ENCODE data around the gene TREH. TPM values are rescaled to one million over a fixed set of nuclear protein-coding genes. Genes with fewer than 3 reads are reported as not detected.

The TREH gene
- total and polyA plus RNA-seq, 2 of the 8 experiments (the other 6 are each of a cell fraction or from before 2014, with no cell fraction given), result 0.03 TPM; not detected in 1

- no peaks in the 10 kb centered on the region for H3K27me3 ChIP-seq (replicated peaks in 1 of 4; ENCODE audit: control insufficient read depth in 3 of 4, extremely low read depth in 1 of 4, insufficient read depth in 3 of 4, low read length in 3 of 4)
- no peak overlapping the region for H2AK5ac ChIP-seq (ENCODE audit: low read depth, low read length)
- no peak overlapping the region for H2BK120ac ChIP-seq (replicated peaks; ENCODE audit: low read depth, low read length)
- no peak overlapping the region for H3K4me3 ChIP-seq (ENCODE audit: extremely low read depth in 1 of 4, insufficient read depth in 2 of 4, low read depth in 3 of 4, low read length in 4 of 4)
- no peak overlapping the region for H3K14ac ChIP-seq (ENCODE audit: insufficient read length)
- no peak overlapping the region; the same call in 1 of the 2 replicates for H4K8ac ChIP-seq (ENCODE audit: extremely low read depth, insufficient read depth, low read length)
- H3K4me2 ChIP-seq (ENCODE audit: insufficient read depth in 1 of 2, low read depth in 2 of 2, low read length in 2 of 2), result no peak overlapping the region
- no peak for FAIRE-seq
- no peak overlapping the region for H4K5ac ChIP-seq (ENCODE audit: insufficient read length, low read depth, low read length)
- H2BK20ac ChIP-seq (ENCODE audit: low read length), result no peak overlapping the region
- H4K91ac ChIP-seq (replicated peaks; ENCODE audit: insufficient read length, low read length), result no peak overlapping the region
- no peaks in the 10 kb centered on the region for H3K79me1 ChIP-seq (ENCODE audit: low read depth, low read length)
- H2BK5ac ChIP-seq (ENCODE audit: low read depth, low read length), result no peak overlapping the region
- H3K36me3 ChIP-seq (ENCODE audit: control insufficient read depth in 2 of 4, insufficient read depth in 4 of 4, low read length in 3 of 4), result no peaks in the 10 kb centered on the region
- H3K27ac ChIP-seq (ENCODE audit: low read depth, low read length), result no peak overlapping the region
- H3K23ac ChIP-seq (ENCODE audit: insufficient read length), result no peak overlapping the region
- H3K79me2 ChIP-seq (ENCODE audit: control insufficient read depth in 1 of 2, insufficient read depth in 2 of 2, low read length in 2 of 2), result no peaks in the 10 kb centered on the region
- H2BK12ac ChIP-seq (ENCODE audit: low read depth, low read length), result peak overlapping the region; percentile 2; the same call in 1 of the 2 replicates
- no peaks in the 10 kb centered on the region for H3K23me2 ChIP-seq (ENCODE audit: low read depth, low read length)
- DNase-seq (ENCODE audit: low read depth in 1 of 2, low spot score in 2 of 2), result no peak
- no peak overlapping the region for H2AFZ ChIP-seq (ENCODE audit: low read length)
- WGBS, 2 experiments (ENCODE audit: extremely low coverage in 1 of 2, insufficient coverage in 1 of 2, insufficient read length in 1 of 2, insufficient replicate concordance in 2 of 2, low coverage in 1 of 2, low lambda C conversion rate in 2 of 2, missing lambda C conversion rate in 1 of 2), result 89% methylated on average over 7 of the region's 7 CpGs; no CpG with 5 or more reads in 1 of the 2 experiments
- TF ChIP-seq SP4 (IDR thresholded peaks at IDR 0.05; ENCODE audit: low read length), result no peak
- TF ChIP-seq E2F6 (IDR thresholded peaks at IDR 0.05), result peak; percentile 32; the same call in 1 of the 2 replicates
- H3K18ac ChIP-seq (ENCODE audit: extremely low read depth, low read length), result no peak overlapping the region
- no peaks in the 10 kb centered on the region for H4K20me1 ChIP-seq (replicated peaks in 1 of 2; ENCODE audit: control insufficient read depth in 1 of 2, insufficient read depth in 2 of 2, low read length in 2 of 2)
- H3K9ac ChIP-seq (replicated peaks in 1 of 4; ENCODE audit: extremely low read depth in 1 of 4, low read depth in 3 of 4, low read length in 3 of 4), result no peak overlapping the region
- peaks cover 6 to 7% of the 10 kb centered on the region in 2 experiments; a peak in 3 of 4 replicates for H3K9me3 ChIP-seq (ENCODE audit: insufficient read depth in 2 of 2, low read depth in 1 of 2, low read length in 1 of 2)
- no peak overlapping the region for H3K56ac ChIP-seq (replicated peaks; ENCODE audit: insufficient read length, low read depth, low read length)
- peaks cover 0 to 11% (median 6%) of the 10 kb centered on the region in 4 experiments; a peak in 5 of 7 replicates for H3K4me1 ChIP-seq (replicated peaks in 1 of 4; ENCODE audit: control insufficient read depth in 3 of 4, insufficient read depth in 4 of 4, low read length in 3 of 4)
- CTCF ChIA-PET (ENCODE audit: partially characterized antibody), result interaction anchor here (1.1 to 7.0 kb wide), 2 partner anchors 9 to 48 kb away, joined by 3 to 39 read pairs; no protein-coding TSS in a partner anchor
- no peak overlapping the region for H3K4ac ChIP-seq (replicated peaks; ENCODE audit: insufficient read length, low read depth, low read length)
- no peak overlapping the region for H2BK15ac ChIP-seq (ENCODE audit: low read length)
- POLR2A ChIA-PET (ENCODE audit: partially characterized antibody), result interaction anchor here (0.6 to 7.0 kb wide), 4 partner anchors 9 to 44 kb away, joined by 3 to 46 read pairs (median 5); no protein-coding TSS in a partner anchor
Observed at GRCh38 chr11:118699506-118700220, 20.2 kb upstream of the TREH start.
